Spinal cord (tissue), 10 donors: ENCODE data around the gene CTNS. TPM values are rescaled to one million over a fixed set of nuclear protein-coding genes. Genes with fewer than 3 reads are reported as not detected.

Experiments used
- DNase-seq, 6 donors: peaks; one replicate each; pipeline versions ENCODE4 v3.0.0 to v3.0.0-alpha.2; 2013 to 2015; ENCODE audit warnings: low spot score in 6 of 6, low read depth in 4 of 6
- H3K27ac ChIP-seq: one replicate; pipeline ENCODE4 v1.5.1; 2013; ENCODE audit warnings: low read depth, low read length, control low read depth
- H3K27me3 ChIP-seq: one replicate; pipeline ENCODE4 v1.6.1; 2013; ENCODE audit warnings: low read length; ENCODE audit not compliant: control insufficient read depth, insufficient read depth
- H3K36me3 ChIP-seq: one replicate; pipeline ENCODE4 v1.6.1; 2013; ENCODE audit warnings: low read length; ENCODE audit not compliant: control insufficient read depth, insufficient read depth
- H3K4me1 ChIP-seq: one replicate; pipeline ENCODE4 v1.6.1; 2013; ENCODE audit warnings: low read length; ENCODE audit not compliant: control insufficient read depth, insufficient read depth
- H3K4me3 ChIP-seq: one replicate; pipeline ENCODE4 v1.5.1; 2013; ENCODE audit warnings: low read depth, low read length, control low read depth
- H3K9me3 ChIP-seq: one replicate; pipeline ENCODE4 v1.6.1; 2013; ENCODE audit warnings: low read length; ENCODE audit not compliant: control insufficient read depth, insufficient read depth
- WGBS: methylation state at CpG from one replicate; pipeline ENCODE4 v1.1.5; 2013; ENCODE audit warnings: missing lambda C conversion rate; ENCODE audit not compliant: insufficient coverage; 5-methylcytosine and 5-hydroxymethylcytosine counted together
- polyA plus RNA-seq, 2 donors: library from polyadenylated mRNA; unstranded; fragments of 120-200 nt; gene quantifications; one replicate each; pipeline ENCODE4 v1.2.1, GENCODE V29; 2013; ENCODE audit not compliant: insufficient read length in 2 of 2
- total RNA-seq, 2 donors: library from RNA; depleted of rRNA in 1 of 2; stranded (reverse); fragments of 120-200 nt in 1 of 2; fragments of >200 nt in 1 of 2; gene quantifications; one replicate each; pipeline versions ENCODE4 v1.2.3 to v1.2.4, GENCODE V29; 2013 to 2014
- donor health status: healthy.

Gene CTNS
- total and polyA plus RNA-seq, 4 donors, result 13.6 to 17.8 (median 15.9) TPM

DNA sequence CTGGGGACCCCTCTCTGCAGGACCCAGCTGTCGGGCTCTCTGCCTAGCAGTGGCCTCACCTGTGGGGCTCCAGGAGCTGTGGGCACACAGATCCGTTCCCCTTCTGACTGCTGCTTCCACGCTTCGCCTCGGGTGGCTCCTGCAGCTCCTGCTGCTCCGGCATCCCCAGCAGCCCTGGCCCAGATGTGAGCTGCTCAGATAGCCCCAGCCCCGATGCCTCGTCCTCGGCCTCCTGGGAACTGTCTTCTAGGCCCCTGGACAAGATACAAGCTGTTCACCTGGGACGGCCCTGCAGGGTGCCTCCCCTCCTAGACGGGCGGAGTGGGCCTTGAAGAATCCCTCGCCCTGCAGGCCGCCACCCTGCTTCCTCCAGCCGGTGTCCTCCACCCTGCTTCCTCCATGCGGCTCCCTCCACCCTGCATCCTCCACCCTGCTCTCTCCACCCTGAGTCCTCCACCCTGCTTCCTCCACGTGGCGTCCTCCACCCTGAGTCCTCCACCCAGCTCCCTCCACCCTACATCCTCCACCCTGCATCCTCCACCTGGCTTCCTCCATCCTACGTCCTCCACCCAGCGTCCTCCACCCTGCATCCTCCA is 43.1 kb downstream of the CTNS start:
- Histone ChIP-seq H3K4me1 (no peaks in the 10 kb centered on the region), H3K27ac (no peak overlapping the region), H3K36me3 (peaks cover 25% of the 10 kb centered on the region), H3K27me3 (peaks cover 6% of the 10 kb centered on the region), H3K9me3 (no peaks in the 10 kb centered on the region), H3K4me3 (no peak overlapping the region)
- DNase-seq, result no peak
- WGBS, result 71% methylated on average over 20 of the region's 20 CpGs

DNA sequence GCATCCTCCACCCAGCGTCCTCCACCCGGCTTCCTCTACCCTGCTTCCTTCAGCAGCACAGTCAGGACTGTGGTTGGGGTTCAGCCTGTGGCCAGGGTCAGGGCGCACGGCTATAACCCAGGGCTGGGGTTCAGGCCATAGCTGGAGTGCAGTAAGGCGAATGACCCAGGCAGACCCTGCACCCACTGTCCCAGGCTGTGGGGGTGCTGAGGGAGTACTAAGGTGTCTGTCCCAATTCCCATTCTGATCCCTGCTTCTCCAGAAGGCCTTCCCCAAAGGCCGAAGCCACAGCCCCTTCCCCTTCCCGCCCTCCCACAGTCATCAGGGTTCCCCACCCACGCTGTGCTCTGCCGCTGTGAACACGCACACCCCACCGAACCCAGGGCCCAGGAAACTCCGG is 44.5 kb downstream of the CTNS start:
- Histone ChIP-seq H3K27ac (no peak overlapping the region), H3K4me1 (peaks cover 3% of the 10 kb centered on the region), H3K36me3 (peaks cover 22% of the 10 kb centered on the region), H3K4me3 (no peak overlapping the region), H3K27me3 (peaks cover 12% of the 10 kb centered on the region), H3K9me3 (no peaks in the 10 kb centered on the region)
- DNase-seq, result no peak
- 86% methylated on average over 12 of the region's 12 CpGs for WGBS

DNA sequence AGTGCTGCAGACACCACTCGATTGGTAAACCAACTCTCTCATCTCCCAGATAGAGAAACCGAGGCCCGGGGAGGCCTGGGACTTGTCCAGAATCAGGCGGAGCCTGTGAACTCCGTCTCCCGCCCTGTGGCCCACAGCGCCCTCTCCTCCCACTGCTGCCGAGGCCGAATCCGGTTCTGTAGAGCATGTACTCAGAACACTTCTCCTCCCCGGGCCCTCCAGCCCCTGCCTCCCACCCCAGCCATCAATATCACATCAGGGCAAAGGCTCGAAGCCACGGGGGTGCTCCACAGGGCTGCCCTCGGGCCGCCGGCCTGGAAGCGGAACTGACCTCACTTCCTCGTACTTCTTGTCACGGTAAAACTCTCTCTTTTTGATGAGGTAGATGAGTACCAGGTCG is 45.0 kb downstream of the CTNS start:
- H3K27me3 ChIP-seq, result peaks cover 12% of the 10 kb centered on the region
- no peaks in the 10 kb centered on the region for H3K9me3 ChIP-seq
- no peak overlapping the region for H3K4me3 ChIP-seq
- H3K36me3 ChIP-seq, result peaks cover 22% of the 10 kb centered on the region
- peaks cover 3% of the 10 kb centered on the region for H3K4me1 ChIP-seq
- no peak for DNase-seq
- WGBS, result 84% methylated on average over 19 of the region's 20 CpGs
- H3K27ac ChIP-seq, result no peak overlapping the region

DNA sequence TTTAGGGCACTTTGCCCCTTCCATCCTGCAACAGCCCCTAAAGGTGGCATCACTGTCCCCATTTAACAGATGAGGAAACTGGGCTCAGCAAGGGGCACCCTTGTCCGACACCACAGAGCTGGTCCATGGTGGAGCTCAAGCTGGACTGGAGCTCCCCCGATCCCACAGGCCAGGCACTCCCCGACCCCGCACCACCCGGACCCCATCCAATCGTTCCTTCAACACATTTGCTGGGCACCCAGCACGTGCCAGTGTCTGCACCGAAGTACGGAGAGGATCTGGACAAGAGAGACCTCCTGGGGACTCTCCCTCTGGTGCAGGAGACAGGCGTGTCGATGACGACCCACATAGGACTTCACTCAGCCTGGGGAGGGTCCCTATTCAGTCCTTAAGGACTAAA is 45.5 kb downstream of the CTNS start:
- 87% methylated on average over 11 of the region's 12 CpGs for WGBS
- Histone ChIP-seq H3K27me3 (peaks cover 12% of the 10 kb centered on the region), H3K27ac (no peak overlapping the region), H3K4me3 (no peak overlapping the region), H3K4me1 (peaks cover 3% of the 10 kb centered on the region), H3K36me3 (peaks cover 22% of the 10 kb centered on the region), H3K9me3 (no peaks in the 10 kb centered on the region)
- DNase-seq, result no peak

DNA sequence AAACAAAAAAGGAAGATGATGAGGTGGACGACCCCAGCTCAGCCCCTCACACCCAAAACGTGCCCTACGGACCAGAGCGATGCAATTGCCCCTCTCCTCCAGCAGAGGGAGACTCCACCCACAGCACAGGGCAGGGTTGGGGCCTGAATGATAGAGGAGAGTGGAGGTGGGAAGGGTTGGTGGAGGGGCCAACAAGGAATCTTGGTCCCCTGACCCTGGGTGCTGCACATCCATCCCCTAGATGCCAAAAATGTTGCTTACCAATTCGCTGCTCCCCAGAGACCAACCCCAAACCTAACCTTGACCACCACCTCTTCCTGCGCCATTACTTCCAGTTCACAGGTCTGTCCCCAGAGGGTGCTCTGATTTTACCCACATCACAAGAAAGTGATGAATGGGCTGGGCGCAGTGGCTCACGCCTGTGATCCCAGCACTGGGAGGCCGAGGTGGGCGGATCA is 46.5 kb downstream of the CTNS start:
- 59% methylated on average over 6 of the region's 10 CpGs for WGBS
- Histone ChIP-seq H3K9me3 (no peaks in the 10 kb centered on the region), H3K4me1 (peaks cover 5% of the 10 kb centered on the region), H3K4me3 (no peak overlapping the region), H3K27ac (no peak overlapping the region), H3K36me3 (peaks cover 22% of the 10 kb centered on the region), H3K27me3 (peaks cover 12% of the 10 kb centered on the region)
- no peak for DNase-seq

DNA sequence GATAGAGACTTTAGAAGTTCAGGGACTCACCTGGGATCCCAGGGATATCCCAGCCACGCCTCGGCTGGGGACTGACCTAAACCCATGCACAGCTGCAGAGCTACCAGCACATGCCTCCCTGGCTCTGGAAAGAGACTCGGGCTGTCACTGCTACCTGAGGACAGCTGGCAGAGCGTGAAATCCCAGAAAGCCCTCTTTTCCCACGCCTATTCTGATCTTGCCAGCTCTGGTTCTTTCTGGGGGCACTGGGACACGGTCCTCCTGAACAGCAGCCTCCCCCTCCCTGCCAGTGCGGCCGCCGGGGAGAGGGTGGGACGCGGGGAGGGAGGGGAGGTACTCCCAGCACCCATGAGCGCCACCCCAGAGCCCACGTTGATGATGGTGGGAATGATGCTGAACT is 48.6 kb downstream of the CTNS start:
- DNase-seq, result no peak
- Histone ChIP-seq H3K27ac (no peak overlapping the region), H3K27me3 (peaks cover 12% of the 10 kb centered on the region), H3K9me3 (no peaks in the 10 kb centered on the region), H3K36me3 (peaks cover 17% of the 10 kb centered on the region), H3K4me3 (no peak overlapping the region), H3K4me1 (peaks cover 6% of the 10 kb centered on the region)
- WGBS, result 37% methylated on average over 7 of the region's 13 CpGs

DNA sequence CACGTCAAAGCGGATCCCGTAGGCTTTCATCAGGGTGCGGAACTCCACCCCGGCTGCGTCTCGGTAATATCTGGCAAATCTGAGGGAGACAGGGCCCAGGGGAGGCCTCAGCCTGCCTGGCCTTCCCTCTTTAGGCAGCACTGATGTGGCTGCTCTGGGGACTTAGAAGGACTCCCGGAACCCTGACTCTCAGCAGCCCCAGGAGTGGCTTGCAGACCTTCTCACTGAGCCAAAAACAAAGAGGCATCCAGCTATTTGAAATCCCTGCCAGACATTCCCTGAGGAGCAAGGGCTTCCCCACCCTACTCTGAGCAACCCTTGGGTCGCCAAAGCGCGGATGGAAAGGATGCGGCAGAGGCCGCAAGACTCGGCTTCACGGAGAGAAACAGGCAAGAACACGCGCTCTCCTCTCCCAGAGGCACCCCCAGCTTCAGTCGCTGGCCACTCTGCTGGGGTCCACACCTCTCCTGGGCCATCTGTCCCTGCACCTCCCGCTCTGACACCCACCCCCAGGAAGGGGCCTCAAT is 51.5 kb downstream of the CTNS start:
- peak in 2 of 6 donors; percentile 23 to 49 for DNase-seq
- H3K9me3 ChIP-seq, result no peaks in the 10 kb centered on the region
- H3K4me1 ChIP-seq, result peaks cover 6% of the 10 kb centered on the region
- peaks cover 18% of the 10 kb centered on the region for H3K36me3 ChIP-seq
- peaks cover 15% of the 10 kb centered on the region for H3K27me3 ChIP-seq
- H3K4me3 ChIP-seq, result no peak overlapping the region
- WGBS, result 21% methylated on average over 19 of the region's 19 CpGs
- no peak overlapping the region for H3K27ac ChIP-seq

DNA sequence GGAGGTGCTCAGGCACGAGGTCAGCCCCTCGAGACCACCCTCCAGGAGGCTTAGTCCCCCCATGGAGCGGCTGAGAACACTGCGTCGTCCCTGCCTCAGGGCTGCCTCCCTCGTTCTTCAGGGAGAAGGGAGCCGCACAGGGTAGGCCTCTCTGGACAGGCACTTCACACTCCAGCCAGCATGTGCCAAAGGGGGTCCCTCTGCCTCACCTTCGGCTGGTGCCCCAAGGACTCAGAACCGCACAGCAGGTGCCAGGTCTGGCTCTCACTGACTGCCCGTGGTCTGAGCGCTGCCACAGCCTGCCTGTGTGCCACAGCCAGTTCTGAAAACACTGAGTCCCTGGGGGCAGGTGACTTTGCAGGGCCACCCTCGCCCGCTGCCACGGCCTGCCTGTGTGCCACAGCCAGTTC is 52.3 kb downstream of the CTNS start:
- DNase-seq, result no peak
- H3K4me1 ChIP-seq, result peaks cover 6% of the 10 kb centered on the region
- H3K27ac ChIP-seq, result no peak overlapping the region
- no peak overlapping the region for H3K4me3 ChIP-seq
- H3K27me3 ChIP-seq, result peaks cover 16% of the 10 kb centered on the region
- WGBS, result 57% methylated on average over 10 of the region's 14 CpGs
- peaks cover 18% of the 10 kb centered on the region for H3K36me3 ChIP-seq
- no peaks in the 10 kb centered on the region for H3K9me3 ChIP-seq

DNA sequence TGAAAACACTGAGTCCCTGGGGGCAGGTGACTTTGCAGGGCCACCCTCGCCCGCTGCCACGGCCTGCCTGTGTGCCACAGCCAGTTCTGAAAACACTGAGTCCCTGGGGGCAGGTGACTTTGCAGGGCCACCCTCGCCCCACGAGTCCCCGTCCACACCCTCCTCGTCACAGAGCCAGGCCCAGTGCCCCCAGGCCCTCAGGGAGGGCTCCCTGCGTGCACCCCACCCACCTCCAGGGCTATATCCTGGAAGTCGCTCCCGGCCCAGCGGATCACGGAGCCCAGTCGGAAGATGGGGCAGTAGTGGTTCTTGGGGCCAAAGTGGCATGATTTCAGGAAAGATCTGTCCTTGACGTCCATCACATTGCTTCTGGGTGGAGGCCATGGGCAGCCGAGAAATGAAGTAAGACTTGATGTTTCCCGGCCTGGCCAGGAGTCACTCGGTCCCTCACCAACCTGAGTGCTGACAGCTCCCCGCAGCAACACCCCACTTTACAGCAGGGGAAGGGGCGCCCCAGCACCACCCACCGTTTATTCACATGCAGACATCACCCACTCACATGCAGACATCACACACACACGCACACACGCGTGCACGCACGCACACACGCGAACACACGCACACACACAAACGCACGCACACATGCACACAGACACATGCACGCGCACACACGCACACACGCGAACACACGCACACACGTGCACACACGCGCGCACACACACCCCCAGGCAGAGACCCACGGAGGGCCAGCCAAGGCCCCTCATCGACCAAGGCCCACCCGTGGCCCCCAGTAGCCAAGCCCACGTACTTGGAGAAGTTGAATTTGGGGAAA is 52.9 kb downstream of the CTNS start:
- Histone ChIP-seq H3K27ac (no peak overlapping the region), H3K9me3 (no peaks in the 10 kb centered on the region), H3K27me3 (peaks cover 19% of the 10 kb centered on the region), H3K4me3 (no peak overlapping the region), H3K36me3 (peaks cover 14% of the 10 kb centered on the region), H3K4me1 (peaks cover 8% of the 10 kb centered on the region)
- 84% methylated on average over 36 of the region's 44 CpGs for WGBS
- no peak for DNase-seq
